HG03095 (cell line): ENCODE measurements around the gene GALNS.

Experiments used
- ATAC-seq: cut with Tn5 transposase; IDR thresholded peaks from one replicate; pipeline ENCODE4 v1.9.1; 2021; ENCODE audit warnings: moderate library complexity; ENCODE audit not compliant: unreplicated experiment

The GALNS gene

DNA sequence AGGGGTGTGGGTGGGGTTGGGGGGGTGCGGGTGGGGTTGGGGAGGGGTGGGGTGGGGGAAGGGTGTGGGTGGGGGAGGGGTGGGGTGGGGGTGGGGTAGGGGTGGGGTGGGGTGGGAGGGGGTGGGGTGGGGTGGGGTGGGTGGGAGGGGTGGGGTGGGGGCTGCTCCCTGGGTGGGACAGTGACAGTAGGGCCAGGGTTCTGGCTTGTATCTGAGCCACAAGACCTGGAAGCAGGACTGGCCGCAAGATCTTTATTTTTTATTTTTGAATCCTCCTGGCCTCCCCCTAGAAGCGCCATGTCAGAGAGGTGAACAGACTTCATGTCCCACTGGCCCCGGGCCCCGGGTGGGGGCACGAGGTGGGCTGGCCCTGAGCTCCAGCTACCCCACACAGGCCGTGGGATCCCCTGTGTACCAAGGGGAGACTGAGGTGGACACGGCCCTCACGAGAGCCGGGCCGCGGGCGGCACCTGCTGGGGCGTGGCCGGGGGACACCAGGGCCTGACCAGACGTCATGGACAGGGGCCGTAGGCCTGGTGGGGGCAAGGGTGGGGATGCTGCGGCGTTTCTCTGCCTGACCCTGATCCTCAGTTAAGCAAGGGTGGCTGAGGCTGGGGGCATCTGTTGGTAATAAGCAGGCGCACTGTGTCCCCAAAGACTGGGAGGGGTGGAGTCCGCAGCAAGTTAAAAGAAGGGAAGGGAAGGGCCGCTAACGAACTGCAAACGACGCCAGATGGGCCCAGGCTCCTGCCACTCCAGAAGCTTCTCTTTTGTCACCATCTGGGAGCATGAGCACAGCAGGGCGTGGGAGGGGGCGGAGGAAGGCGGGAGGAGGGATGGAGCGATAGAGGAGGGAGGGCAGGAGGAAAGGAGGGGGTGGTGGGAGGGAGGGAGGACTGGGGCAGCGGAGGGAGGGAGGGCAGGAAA, 32.0 kb upstream of the GALNS start:
- no peak for ATAC-seq

DNA sequence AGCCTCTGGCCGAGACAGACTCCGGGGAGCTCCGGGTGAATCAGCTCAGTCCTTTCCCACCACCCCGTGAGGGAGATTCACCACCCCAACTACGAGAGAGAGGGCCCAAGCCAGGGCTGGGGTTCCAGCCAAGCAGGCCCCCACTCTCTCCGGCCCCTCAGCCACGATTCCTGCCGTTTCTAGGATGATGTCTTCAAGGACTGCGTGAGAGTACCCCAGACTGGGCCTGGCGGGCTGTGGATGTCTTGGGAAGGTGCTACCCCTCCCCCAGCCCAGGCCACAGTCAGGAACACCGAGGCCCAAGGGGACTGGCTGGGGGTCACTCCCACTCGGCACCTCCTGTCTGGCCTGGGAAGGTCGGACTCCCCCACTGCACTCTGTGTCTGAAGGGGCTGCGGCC, 31.3 kb upstream of the GALNS start:
- no peak for ATAC-seq

DNA sequence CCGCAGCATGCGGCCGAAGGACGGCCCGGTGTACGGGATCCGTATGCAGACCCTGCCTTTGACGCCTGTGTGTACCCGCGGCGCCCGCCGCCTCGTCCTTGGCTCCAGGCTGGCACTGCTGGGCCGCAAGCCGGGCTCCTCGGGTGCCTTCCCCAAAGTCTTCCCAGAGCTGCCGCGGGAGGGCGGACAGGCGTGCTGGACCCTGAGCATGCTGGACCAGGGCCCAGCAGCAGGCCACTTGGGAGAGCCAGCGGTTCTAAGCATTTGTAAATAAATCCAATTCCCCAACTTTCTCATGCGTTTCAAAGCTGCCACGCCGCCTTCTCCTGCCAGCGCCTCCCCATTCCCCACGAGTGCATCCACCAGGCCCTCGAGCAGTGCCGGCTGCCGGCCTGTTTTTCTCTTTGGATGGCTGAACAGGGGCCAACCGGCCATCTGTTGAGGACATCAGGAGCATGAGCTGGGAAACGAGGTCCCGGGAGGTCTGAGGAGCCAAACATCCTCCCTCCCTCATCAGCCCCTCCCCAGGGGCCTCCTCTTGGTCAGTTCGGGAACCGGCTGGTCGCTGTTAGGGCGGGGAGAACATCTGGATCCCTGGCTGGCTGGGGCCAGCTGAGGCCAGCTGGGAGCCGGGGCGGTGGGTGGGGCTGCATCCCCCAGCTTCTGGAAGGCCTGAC, 30.2 kb upstream of the GALNS start:
- no peak for ATAC-seq

DNA sequence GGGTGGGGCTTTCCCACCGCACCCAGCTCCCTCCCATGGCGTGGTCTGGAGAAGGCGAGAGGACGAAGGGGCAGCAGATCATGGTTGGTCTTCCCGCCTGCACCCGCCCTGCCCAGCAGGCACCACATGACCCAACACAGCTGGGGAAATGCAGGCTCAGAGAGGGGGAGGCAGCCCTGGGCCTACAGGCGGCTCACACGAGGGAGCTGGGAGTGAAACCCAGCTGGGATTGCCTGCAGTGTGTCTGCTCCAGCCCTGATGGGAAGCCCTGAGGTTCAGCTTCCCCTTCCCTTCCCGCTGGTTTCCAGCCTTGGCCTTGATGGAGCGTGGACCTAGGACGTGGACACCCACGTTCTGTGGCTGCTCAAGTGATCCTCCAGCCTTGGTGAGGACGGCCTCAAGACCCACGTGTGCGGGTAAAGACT, 29.7 kb upstream of the GALNS start:
- ATAC-seq = no peak

DNA sequence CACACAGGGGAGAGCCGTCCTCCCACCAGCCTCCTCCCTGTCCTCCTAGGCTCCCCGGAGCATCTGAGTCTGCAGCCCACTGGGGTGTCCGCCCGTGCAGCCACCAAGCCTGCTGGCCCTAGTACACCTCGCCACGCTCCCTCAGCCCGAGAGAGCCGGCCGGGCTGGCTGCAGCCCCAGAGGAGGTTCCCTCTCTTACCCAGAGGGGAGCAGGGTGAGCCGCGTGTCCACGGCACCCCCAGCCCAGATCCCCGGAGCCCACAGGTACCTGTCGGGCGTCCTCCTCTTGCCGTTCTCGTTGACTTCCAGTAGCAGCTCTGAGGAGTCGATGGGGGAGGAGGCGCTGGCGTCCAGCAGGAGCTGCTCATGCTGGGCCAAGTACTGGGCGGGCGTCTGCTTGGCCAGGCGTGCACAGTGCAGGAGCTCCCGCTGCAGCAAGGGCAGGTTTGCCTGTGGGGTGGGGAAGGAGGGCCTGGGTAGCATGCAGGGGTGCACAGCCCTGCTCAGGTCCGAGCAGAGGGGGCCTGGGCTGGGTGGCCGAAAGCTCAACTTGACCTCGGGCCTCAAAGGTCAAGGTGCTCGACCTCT, 29.0 kb upstream of the GALNS start:
- no peak for ATAC-seq

DNA sequence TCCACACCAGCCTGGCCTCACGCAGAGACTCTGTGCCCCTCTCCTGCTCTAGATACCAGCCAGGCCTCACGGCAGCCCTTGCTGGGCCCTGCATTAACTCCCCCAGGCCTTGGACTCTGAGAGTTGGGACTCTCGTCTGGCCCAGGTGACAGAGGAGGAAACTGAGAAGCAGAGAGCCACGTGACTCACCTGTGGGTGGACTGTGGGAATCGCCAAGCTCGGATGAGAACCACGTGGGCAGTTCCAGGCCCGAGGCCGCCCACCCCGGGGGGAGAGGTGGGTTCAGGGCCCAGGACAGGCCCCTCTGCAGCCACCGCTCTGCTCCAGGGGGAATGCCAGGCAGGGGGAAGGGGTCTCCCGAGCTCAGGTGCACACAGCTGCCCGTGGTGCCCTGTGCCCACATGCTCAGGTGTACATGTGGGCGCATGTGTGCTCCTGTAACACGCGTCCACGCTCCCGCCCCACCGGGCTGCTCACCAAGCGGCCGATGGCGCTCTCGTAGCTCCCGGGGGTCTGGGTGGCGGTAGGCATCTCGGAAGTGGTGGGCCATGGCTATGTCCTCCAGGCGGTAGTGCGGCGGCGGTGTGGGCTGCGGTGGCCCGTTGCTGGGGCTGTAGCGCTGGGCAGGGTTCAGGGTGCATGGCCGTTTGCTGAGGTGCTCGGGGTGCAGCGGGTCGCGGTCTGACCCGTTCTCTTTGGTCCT, 28.0 kb upstream of the GALNS start:
- no peak for ATAC-seq

DNA sequence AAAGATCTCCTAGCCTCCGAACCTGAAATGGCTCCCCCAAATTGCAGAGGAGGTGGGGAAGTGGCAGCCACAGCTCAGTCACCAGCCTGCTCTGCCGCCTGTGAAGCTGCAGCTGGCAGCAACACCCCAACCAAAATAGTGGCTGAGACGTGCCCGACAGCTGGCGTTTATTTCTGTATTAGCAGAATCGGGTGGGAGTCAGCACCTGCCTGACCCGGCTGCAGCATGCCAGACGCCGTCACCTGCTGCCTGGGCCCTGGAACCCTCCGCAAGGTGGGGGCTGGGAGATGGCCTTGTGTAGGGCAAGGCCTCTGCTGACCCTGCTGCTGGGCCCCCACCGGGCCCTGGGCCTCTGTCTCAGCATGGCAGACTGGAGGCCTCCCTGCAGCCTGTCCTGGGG, 27.2 kb upstream of the GALNS start:
- ATAC-seq = no peak

DNA sequence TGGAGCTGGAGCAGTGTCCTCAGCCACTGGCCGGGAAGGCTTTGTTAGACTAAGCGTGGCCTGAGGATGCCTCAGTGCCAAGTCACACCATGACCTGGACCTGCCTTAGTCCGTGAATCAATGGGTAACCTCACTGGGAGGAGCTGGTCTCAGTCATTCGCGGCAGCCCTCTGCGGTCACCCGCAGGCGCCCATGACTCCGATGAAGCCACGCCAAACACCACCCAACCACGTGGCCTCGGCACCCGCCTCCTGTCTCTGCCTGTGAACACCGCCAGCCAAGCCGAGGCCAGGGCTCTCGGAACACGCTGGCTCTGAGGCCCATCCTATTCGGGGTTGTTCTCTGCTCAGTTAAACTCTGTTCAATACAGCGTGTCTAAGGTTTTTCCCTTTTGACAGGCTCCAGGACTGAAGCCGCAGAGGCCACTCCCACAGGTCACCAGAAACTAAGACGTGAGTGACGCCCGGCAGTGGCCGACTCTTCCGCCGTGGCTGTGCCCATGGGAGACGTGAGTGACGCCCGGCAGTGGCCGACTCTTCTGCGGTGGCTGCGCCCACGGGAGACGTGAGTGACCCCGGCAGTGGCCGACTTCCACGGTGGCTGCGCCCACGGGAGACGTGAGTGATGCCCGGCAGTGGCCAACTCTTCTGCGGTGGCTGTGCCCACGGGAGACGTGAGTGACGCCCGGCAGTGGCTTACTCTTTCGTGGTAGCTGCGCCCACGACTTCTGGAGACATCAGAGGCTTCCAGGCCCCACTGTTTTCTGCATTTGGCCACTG, 26.6 kb upstream of the GALNS start:
- no peak for ATAC-seq

DNA sequence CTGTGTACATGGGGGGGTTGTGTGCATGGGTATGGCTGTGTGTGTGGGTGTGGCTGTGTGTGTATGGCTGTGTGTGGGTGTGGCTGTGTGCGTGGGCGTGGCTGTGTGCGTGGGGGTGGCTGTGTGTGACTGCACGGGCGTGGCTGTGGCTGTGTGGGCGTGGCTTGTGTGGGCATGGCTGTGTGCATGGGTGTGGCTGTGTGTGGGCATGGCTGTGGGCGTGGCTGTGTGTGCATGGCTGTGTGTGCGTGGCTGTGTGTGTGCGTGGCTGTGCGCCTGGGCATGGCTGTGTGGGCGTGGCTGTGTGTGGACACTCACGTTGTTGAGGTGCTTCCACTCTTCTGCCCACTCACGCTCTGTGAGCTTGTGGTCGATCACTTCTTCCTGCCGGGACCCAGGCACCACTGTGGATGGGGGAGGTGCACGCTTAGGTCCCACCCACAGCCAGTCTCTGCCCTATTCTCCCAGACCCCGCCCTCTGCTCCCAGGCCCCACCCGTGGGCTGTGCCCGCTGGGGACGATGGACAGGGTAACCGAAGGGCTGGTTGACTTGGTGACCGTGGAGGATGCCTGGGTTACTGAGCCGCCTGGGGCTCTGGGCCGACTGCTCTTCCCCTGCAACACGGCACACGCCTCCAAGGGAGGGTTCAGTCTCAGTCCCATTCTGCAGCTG, 25.7 kb upstream of the GALNS start:
- ATAC-seq = no peak

DNA sequence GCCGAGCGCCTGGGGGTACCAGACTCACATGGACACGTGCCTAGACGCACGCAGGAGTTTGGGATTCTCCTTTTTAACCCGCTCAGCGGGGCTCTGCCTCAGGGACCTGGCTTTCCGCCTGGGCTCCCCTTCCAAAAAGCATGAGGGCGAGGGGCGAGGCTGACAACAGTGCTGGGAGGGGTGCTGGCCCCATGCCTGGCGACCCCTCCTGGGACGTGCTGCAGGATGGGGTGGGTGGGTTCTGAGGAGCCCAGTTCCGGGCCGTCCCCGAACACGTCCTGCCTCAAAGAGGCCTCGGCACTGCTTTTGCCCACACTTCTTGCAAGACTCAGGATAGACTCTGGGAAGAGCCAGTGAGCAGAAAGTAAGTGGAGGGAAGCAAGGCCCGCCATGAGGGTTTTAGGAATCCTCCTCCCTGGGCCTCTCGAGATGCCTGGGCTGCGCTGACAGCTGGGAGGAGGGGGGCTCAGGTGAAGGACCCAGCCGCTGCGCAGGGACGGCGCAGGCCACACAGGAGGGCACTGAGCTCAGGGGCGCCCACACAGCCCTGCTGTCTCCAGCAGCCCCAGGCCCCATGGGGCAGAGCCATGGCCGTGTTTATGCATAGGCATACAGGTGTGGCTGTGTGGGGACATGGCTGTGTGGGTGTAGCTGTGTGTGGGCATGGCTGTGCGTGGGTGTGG, 25.1 kb upstream of the GALNS start:
- ATAC-seq = no peak

DNA sequence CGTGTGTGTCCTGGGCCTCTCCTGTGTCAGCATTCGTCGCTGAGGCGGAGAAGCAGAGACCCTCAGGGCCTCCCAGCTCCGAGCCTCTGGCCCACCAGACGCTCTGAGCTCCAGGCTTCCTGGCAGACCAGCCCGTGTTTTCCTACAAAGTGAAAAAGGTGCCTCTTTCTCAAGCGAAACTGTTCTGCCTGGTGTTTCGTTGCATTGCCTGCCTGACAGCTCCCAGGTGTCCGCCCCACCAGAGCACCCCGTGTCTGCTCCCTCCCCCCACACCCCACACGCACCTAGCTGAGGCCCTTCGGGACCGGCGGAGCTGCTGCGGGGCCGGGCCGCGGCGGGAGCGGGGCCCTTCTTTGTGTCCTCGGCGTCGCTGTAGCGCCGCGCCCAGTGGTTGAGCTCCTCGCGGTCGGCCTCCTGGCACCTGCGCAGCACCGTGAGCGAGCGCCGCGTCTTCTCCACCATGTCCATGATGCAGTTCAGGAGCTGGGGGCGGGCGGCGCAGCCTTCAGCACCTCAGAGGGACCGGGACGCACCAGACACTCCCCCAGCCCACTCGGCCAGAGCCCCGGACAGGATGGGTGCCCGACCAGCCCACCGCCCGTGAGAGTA, 24.4 kb upstream of the GALNS start:
- no peak for ATAC-seq

DNA sequence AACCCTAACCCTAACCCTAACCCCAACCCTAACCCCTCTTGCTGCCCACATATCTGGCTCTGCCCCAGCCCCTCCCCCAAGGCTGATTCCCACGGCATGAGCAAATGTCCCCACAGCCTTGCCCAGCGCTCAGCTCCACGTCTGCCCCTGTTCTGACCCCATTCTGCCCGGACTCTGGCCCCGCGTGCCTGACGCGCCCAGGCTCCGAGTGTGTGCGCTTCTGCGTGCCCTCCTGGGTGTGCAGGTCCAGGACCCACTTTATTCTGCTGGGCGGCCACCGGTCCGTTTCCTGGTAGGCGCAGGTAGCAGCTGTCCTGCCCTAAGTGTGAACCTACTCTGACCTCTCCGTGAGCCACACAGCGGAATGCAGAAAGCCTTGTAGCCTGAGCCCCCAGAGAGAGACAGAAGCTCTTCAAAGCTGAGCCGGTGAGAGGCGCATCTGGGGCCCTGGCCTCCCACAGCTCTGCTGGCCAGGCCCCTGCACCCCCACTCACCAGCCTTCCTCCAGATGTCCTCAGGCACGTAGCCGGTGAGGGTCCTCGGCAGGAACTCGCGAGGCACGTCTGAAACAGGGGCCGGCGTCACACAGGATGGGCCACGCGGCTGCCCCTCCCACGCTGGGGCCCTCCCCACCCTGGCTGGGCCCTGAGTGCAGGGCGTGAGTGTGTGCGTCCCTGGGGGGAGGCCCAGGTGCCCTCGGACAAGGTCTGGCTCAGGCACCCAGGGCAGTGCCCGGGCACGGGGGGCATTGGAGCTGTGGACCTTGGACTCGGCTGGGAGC, 23.7 kb upstream of the GALNS start:
- no peak for ATAC-seq

DNA sequence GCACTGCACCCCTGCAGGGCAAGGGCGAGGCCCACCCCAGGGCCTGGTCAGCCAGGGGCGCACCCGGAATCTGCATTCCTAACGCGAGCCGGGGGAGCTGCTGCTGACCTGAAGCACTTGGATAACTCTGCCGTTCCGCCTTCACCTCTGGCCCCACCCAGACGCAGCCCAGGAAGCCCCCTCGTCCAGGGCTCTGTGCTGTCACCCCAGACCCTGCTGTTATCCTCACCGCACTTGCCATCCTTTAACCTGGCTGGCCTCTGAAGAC, 23.0 kb upstream of the GALNS start:
- no peak for ATAC-seq

DNA sequence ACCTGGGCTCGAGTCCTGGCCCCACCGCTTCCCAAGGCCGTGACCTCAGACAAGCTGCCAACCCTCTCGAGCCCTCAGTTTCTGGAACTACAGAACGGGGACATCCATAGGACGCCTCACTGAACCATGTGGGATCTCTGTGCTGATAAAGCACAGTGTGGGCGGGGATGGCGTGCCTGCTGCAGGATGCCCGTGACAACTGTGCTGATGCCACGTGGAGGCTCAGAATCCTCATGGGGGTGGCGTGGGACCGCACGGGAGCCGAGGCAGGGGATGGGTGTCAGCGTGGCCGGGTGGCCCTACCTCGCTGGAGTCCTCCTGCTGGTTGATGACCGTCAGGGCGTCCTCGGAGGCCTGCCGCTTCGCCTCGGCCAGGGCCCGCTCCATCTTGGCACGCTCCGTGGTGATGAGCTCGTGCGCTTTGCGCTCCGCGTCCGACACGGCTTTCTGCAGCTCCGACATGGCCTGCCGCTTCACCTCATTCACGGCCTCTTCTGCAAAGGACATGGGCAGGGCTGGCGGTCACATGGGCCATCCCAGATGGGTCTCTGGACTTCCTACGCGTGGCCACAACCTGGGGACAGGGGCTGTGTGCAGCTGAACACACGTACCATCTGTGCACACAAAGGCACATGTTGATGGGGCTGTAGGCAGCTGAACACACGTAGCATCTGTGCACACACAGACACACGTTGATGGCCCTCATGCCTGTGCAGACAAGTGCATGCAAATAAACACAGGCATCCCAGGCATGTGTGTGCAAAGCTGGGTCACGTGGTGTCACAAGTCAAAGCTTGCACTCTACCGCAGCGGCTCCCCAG, 22.4 kb upstream of the GALNS start:
- no peak for ATAC-seq

DNA sequence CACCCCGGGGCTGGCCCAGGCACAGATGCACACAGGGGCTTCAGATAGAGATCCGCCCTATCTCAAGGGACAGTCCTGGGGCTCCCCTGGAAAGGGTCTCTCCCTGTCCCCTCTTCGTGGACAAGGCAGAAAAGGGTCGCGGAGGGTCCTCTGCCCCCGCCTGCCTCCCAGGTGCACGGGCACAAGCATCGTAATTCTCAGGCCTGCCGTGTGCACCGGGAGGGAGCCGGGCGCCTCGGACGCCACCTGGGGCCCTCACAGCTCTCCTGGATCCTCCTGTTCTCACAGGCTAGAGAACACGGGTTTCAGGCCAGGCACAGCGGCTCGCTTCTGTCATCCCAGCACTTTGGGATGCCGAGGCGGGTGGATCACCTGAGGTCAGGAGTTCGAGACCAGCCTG, 21.6 kb upstream of the GALNS start:
- ATAC-seq = no peak

DNA sequence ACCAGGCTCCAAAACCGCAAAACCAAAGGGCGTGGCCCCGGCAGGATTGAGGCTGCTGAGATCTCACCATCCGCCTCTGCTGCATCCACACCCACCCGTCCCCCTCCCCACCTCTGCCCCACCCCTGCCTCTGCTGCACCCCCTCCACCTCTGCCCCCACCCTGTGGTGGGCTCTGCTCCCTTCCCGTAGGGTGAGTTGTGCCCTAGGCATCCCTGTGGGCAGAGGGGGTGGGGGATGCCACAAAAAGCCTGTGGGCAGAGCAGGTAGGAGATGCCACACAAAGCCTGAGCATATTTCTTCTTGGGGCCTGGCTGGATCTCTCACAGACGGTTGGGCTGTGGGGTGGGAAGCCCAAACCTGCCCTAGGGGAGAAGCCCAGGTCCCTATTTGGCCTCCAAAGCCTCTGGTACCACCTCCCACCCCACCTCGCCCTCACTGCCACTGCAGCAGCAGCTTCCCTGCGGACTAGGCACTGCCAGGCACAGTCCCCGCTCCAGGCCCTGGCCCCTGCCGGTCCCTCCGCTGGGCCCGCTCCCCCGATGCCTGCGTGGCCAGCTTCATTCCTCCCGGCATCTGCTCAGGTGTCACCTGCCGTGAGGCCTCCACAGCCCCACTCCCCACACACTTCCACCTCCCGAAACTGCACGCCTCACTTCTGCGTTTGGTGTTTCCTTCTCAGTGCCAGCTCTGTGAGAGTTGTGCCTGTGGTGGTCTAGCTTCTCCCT, 21.0 kb upstream of the GALNS start:
- ATAC-seq = no peak

DNA sequence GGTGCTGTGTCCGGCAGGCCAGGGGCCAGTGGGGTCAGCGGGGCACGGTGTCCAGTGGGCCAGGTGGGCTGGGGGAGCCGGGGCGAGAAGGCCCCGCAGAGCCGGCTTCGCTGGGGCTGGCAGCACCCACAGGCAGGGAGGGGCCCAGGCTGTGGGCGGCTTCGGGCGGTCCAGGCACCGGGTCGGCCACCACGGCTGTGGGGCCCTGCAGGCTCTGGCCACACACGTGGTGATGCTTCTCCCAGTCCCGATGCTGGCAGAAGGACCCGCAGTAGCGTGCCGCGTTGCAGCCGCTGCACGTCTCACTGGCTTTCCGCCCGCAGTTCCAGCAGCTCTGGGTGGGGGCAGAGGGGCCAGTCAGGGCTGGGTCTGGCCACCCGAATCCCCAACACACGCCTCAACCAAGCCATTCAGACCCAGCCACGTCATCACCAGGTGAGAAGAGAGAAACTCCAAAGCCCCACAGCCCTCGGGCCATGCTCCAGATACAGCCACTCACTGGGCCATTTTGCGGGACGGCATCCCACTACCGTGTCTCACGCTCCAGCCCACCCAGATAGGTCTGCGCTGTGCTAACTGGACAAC, 20.3 kb upstream of the GALNS start:
- no peak for ATAC-seq
